ENCODE measurements around the gene ASB2. TPM values are rescaled to one million over a fixed set of nuclear protein-coding genes. Genes with fewer than 3 reads are reported as not detected.

ASB2 gene
- total RNA-seq, 1 experiment from 2014 or later = not detected

GRCh38 chr14:93914278-93914677, 62.1 kb downstream of the ASB2 start:
- ChIA-PET POLR2A (no interaction called here), RAD21 (ENCODE audit: low non-redundant PET in 1 of 2, low total read pairs in 2 of 2, uncharacterized antibody in 2 of 2, unreplicated experiment in 2 of 2) (no interaction called here), CTCF (no interaction called here)
- DNase-seq (ENCODE audit: low read depth, low spot score) (no peak), ATAC-seq (no peak)
- Histone ChIP-seq H3K27me3 (ENCODE audit: insufficient read depth, low read length) (no peaks in the 10 kb centered on the region), H3K36me3 (ENCODE audit: control insufficient read depth in 1 of 2, insufficient read depth in 2 of 2, low read length in 2 of 2) (no peaks in the 10 kb centered on the region), H4K20me1 (ENCODE audit: insufficient read depth) (no peaks in the 10 kb centered on the region), H3K4me3 (replicated peaks in 1 of 2; ENCODE audit: low read depth in 1 of 2, low read length in 2 of 2) (no peak overlapping the region), H3K9me2 (ENCODE audit: insufficient read depth) (no peaks in the 10 kb centered on the region), H3K9me3 (ENCODE audit: control insufficient read depth in 1 of 2, insufficient read depth in 1 of 2, low read depth in 1 of 2, low read length in 2 of 2) (no peaks in the 10 kb centered on the region; a peak in 1 of 4 replicates), H3K4me1 (ENCODE audit: control insufficient read depth in 1 of 2, insufficient read depth in 2 of 2, low read length in 2 of 2) (no peaks in the 10 kb centered on the region), H2AFZ (ENCODE audit: low read depth, low read length, poor library complexity, severe bottlenecking) (no peak overlapping the region), H3K9ac (ENCODE audit: low read length) (no peak overlapping the region), H3K4me2 (ENCODE audit: low read length) (no peak overlapping the region), H3K27ac (ENCODE audit: low read depth, low read length) (no peak overlapping the region), H3K79me2 (ENCODE audit: insufficient read depth, low read length) (no peaks in the 10 kb centered on the region)
- BruUV-seq (replicated peaks) = no TSS peak
- intact Hi-C loops (cut with micrococcal nuclease) = no loop called here
- TF ChIP-seq SRF (IDR thresholded peaks at IDR 0.05; ENCODE audit: low read depth) = no peak
- no peak for TF ChIP-seq ZNF274 (IDR thresholded peaks at IDR 0.05; ENCODE audit: low read depth, low read length)
- TF ChIP-seq POLR2A (IDR thresholded peaks at IDR 0.05; ENCODE audit: borderline replicate concordance, extremely low read depth, insufficient read depth, insufficient read length) = no peak
- TF ChIP-seq ZFX (IDR thresholded peaks at IDR 0.05) = no peak
- TF ChIP-seq CTCF (IDR thresholded peaks at IDR 0.05 in 2 of 3, conservative IDR thresholded peaks at IDR 0.05 in 1 of 3; ENCODE audit: borderline replicate concordance in 1 of 3, insufficient read depth in 1 of 3, low read depth in 2 of 3, low read length in 2 of 3) = no peak
- no peak for TF ChIP-seq SIN3A (IDR thresholded peaks at IDR 0.05; ENCODE audit: low read depth)
- TF ChIP-seq ZBTB33 (IDR thresholded peaks at IDR 0.05; ENCODE audit: extremely low read depth, insufficient replicate concordance, low read length) = no peak
- TF ChIP-seq TCF7L2 (IDR thresholded peaks at IDR 0.05; ENCODE audit: borderline replicate concordance, extremely low read depth, insufficient read depth, insufficient read length) = no peak
- TF ChIP-seq FOSL1 (IDR thresholded peaks at IDR 0.05; ENCODE audit: low read depth) = no peak
- TF ChIP-seq, protein P1, sequence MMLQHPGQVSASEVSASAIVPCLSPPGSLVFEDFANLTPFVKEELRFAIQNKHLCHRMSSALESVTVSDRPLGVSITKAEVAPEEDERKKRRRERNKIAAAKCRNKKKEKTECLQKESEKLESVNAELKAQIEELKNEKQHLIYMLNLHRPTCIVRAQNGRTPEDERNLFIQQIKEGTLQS (IDR thresholded peaks at IDR 0.05) = no peak
- TF ChIP-seq SP1 (IDR thresholded peaks at IDR 0.05; ENCODE audit: low read depth) = no peak

All from HCT116 (cell line).